H9 (cell line): ENCODE data around the gene PRRG3. TPM values are rescaled to one million over a fixed set of nuclear protein-coding genes. Genes with fewer than 3 reads are reported as not detected.

Experiments
- DNase-seq: peaks from one replicate; pipeline ENCODE4 v3.0.0-alpha.2; 2017
- H2AFZ ChIP-seq: one replicate; pipeline ENCODE4 v1.6.1; 2013; ENCODE audit warnings: mild to moderate bottlenecking, low read length, control low read depth, moderate library complexity
- H2AK5ac ChIP-seq: 2 replicates; pipeline ENCODE4 v1.6.1; 2013; ENCODE audit warnings: low read length, control low read depth, mixed read lengths; ENCODE audit not compliant: insufficient read length
- H2BK120ac ChIP-seq: one replicate; pipeline ENCODE4 v1.6.1; 2013; ENCODE audit warnings: low read depth, mild to moderate bottlenecking, low read length, control low read depth, inconsistent platforms; ENCODE audit not compliant: poor library complexity, severe bottlenecking
- H2BK12ac ChIP-seq: 2 replicates; pipeline ENCODE4 v1.6.1; 2013; ENCODE audit warnings: low read length, control low read depth, mixed read lengths, low read depth; ENCODE audit not compliant: insufficient read length
- H2BK15ac ChIP-seq: 2 replicates; pipeline ENCODE4 v1.6.1; 2013; ENCODE audit warnings: low read depth, low read length, control low read depth
- H2BK20ac ChIP-seq: one replicate; pipeline ENCODE4 v1.6.1; 2013; ENCODE audit warnings: low read depth, mild to moderate bottlenecking, low read length, control low read depth, inconsistent platforms; ENCODE audit not compliant: poor library complexity, severe bottlenecking
- H2BK5ac ChIP-seq: 2 replicates; pipeline ENCODE4 v1.6.1; 2013; ENCODE audit warnings: low read length, control low read depth, mixed read lengths; ENCODE audit not compliant: insufficient read length
- H3K14ac ChIP-seq: 2 replicates; pipeline ENCODE4 v1.6.1; 2013; ENCODE audit warnings: low read length, control low read depth; ENCODE audit not compliant: insufficient read depth
- H3K18ac ChIP-seq: 2 replicates; pipeline ENCODE4 v1.6.1; 2013; ENCODE audit warnings: low read depth, mild to moderate bottlenecking, mixed read lengths, low read length, control low read depth; ENCODE audit not compliant: insufficient read length
- H3K23ac ChIP-seq: 2 replicates; pipeline ENCODE4 v1.6.1; 2013; ENCODE audit warnings: low read length, control low read depth, mixed read lengths, low read depth; ENCODE audit not compliant: insufficient read length
- H3K23me2 ChIP-seq: 2 replicates; pipeline ENCODE4 v1.6.1; 2013; ENCODE audit warnings: low read depth, mild to moderate bottlenecking, mixed read lengths, low read length, control low read depth; ENCODE audit not compliant: insufficient read length, poor library complexity, severe bottlenecking
- H3K27ac ChIP-seq: 2 replicates; pipeline ENCODE4 v1.5.1; 2013; ENCODE audit warnings: low read length, control low read depth, mixed read lengths, low read depth; ENCODE audit not compliant: insufficient read length
- H3K27me3 ChIP-seq: 2 replicates; pipeline ENCODE4 v1.6.1; 2013; ENCODE audit warnings: low read length, control low read depth, inconsistent platforms; ENCODE audit not compliant: insufficient read depth
- H3K4ac ChIP-seq: 2 replicates; pipeline ENCODE4 v1.6.1; 2013; ENCODE audit warnings: low read depth, mild to moderate bottlenecking, control low read depth, inconsistent platforms, low read length, moderate library complexity
- H3K4me1 ChIP-seq: 2 replicates; pipeline ENCODE4 v1.6.1; 2013; ENCODE audit warnings: low read length, control low read depth, inconsistent platforms; ENCODE audit not compliant: insufficient read depth
- H3K4me2 ChIP-seq: 2 replicates; pipeline ENCODE4 v1.6.1; 2013; ENCODE audit warnings: low read length, control low read depth, mixed read lengths; ENCODE audit not compliant: insufficient read length, insufficient read depth
- H3K56ac ChIP-seq: 2 replicates; pipeline ENCODE4 v1.6.1; 2013; ENCODE audit warnings: low read depth, mild to moderate bottlenecking, mixed read lengths, low read length, control low read depth; ENCODE audit not compliant: insufficient read length
- H3K79me1 ChIP-seq: 2 replicates; pipeline ENCODE4 v1.6.1; 2013; ENCODE audit warnings: low read depth, mild to moderate bottlenecking, moderate library complexity, low read length, control low read depth, inconsistent platforms; ENCODE audit not compliant: insufficient read depth, poor library complexity, severe bottlenecking
- H3K79me2 ChIP-seq: 2 replicates; pipeline ENCODE4 v1.6.1; 2013; ENCODE audit warnings: low read length, control low read depth, inconsistent platforms; ENCODE audit not compliant: insufficient read depth
- H3K9ac ChIP-seq: 2 replicates; pipeline ENCODE4 v1.6.1; 2013; ENCODE audit warnings: low read length, control low read depth, mixed read lengths; ENCODE audit not compliant: insufficient read length; ENCODE audit errors: extremely low read depth
- H3K9me3 ChIP-seq: one replicate; pipeline ENCODE4 v1.6.1; 2013; ENCODE audit warnings: low read depth, low read length, inconsistent platforms; ENCODE audit not compliant: control insufficient read depth
- H3T11ph ChIP-seq: one replicate; pipeline ENCODE4 v1.6.1; 2013; ENCODE audit warnings: mild to moderate bottlenecking, low read length, control low read depth, inconsistent platforms
- H4K20me1 ChIP-seq: one replicate; pipeline ENCODE4 v1.6.1; 2013; ENCODE audit not compliant: control insufficient read depth, insufficient read length, insufficient read depth
- H4K5ac ChIP-seq: 2 replicates; pipeline ENCODE4 v1.6.1; 2013; ENCODE audit warnings: low read depth, mild to moderate bottlenecking, mixed read lengths, low read length, control low read depth; ENCODE audit not compliant: insufficient read length
- H4K8ac ChIP-seq: replicated peaks from 2 replicates; pipeline ENCODE4 v1.6.1; 2013; ENCODE audit warnings: low read length, control low read depth, mixed read lengths, low read depth; ENCODE audit not compliant: insufficient read length
- H4K91ac ChIP-seq: 2 replicates; pipeline ENCODE4 v1.6.1; 2013; ENCODE audit warnings: low read depth, mild to moderate bottlenecking, moderate library complexity, mixed read lengths, low read length, control low read depth; ENCODE audit not compliant: insufficient read length
- H3K27ac Mint-ChIP-seq, 3 experiments: 2 replicates in 2 of 3; 3 replicates in 1 of 3; pipeline ENCODE4 v1.8.0; 2020 to 2021; ENCODE audit warnings: mixed read lengths in 3 of 3, mild to moderate bottlenecking in 1 of 3, moderate library complexity in 1 of 3
- H3K27me3 Mint-ChIP-seq: 2 replicates; pipeline ENCODE4 v1.8.0; 2021; ENCODE audit warnings: low read depth, mild to moderate bottlenecking, moderate library complexity, mixed read lengths
- H3K36me3 Mint-ChIP-seq, 3 experiments: 2 replicates in 2 of 3; 3 replicates in 1 of 3; pipeline ENCODE4 v1.8.0; 2020 to 2021; ENCODE audit warnings: low read depth in 3 of 3, mixed read lengths in 3 of 3; ENCODE audit not compliant: insufficient read depth in 1 of 3
- H3K4me1 Mint-ChIP-seq, 2 experiments: 2 replicates each; pipeline ENCODE4 v1.8.0; 2020; ENCODE audit warnings: mixed read lengths in 2 of 2
- H3K4me3 Mint-ChIP-seq, 2 experiments: 2 replicates in 1 of 2; 3 replicates in 1 of 2; pipeline ENCODE4 v1.8.0; 2020 to 2021; ENCODE audit warnings: mild to moderate bottlenecking in 2 of 2, mixed read lengths in 2 of 2, moderate library complexity in 1 of 2
- H3K9me3 Mint-ChIP-seq, 2 experiments: 2 replicates in 1 of 2; 3 replicates in 1 of 2; pipeline ENCODE4 v1.8.0; 2020; ENCODE audit warnings: mild to moderate bottlenecking in 2 of 2, mixed read lengths in 2 of 2, moderate library complexity in 1 of 2
- CTCF ChIP-seq: fragments of 200-600 bp; sonication (generic); conservative IDR thresholded peaks from 3 replicates; pipeline ENCODE4 v1.8.0; 2021; ENCODE audit warnings: antibody characterized with exemption, mild to moderate bottlenecking
- WGBS: extraction: QIAGEN DNeasy Blood & Tissue Kit; methylation state at CpG from one replicate; pipeline ENCODE4 v1.1.7; 2013; ENCODE audit warnings: missing lambda C conversion rate, low lambda C conversion rate, mixed read lengths; ENCODE audit not compliant: insufficient read length; ENCODE audit errors: extremely low coverage; 5-methylcytosine and 5-hydroxymethylcytosine counted together
- total RNA-seq: library from RNA; stranded (reverse); gene quantifications from 2 replicates; pipeline ENCODE4 v1.2.1, GENCODE V29; 2021

The PRRG3 gene
- total RNA-seq, 1 experiment from 2014 or later = 4.9 TPM

DNA sequence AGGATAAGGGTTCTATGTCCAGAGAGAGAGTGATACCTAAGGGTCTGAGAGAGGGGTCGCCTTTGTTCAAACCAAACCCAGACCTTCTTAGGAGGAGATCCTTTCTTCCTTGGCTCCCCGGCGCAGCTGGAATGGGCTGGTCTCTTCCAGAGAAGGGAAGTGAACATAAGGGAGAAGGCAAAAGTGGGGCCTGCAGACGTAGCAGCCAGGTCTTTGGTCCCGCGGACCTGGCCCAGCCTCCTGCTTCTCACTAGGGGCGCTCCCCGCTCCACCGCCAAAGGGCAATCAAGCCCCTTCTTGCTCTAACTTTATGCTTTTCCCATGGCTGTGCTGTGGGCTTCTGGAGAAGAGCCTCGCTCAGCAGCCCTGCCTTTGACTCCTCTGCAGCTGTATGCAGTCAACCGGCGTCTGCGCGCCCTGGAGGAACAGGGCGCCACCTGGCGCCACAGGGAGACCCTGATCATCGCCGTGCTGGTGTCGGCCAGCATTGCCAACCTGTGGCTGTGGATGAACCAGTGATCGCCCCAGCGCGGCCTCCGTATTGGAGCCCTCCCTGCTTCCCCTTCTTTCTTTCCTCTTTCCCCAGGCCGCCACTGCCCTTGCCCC, 27.1 kb downstream of the PRRG3 start:
- no peak overlapping the region for H3K4me3 Mint-ChIP-seq
- Histone ChIP-seq H4K20me1 (no peaks in the 10 kb centered on the region), H3K79me1 (no peaks in the 10 kb centered on the region), H3T11ph (no peak overlapping the region), H3K27me3 (no peaks in the 10 kb centered on the region), H2AFZ (no peak overlapping the region), H3K27ac (no peak overlapping the region), H3K23me2 (no peaks in the 10 kb centered on the region), H2BK5ac (no peak overlapping the region), H2AK5ac (no peak overlapping the region), H3K9me3 (peaks cover 52% of the 10 kb centered on the region), H3K9ac (no peak overlapping the region), H3K18ac (no peak overlapping the region), H4K91ac (no peak overlapping the region), H3K4me1 (no peaks in the 10 kb centered on the region), H3K4ac (no peak overlapping the region), H3K14ac (no peak overlapping the region), H2BK15ac (no peak overlapping the region), H2BK120ac (no peak overlapping the region), H4K5ac (no peak overlapping the region), H3K4me2 (no peak overlapping the region), H3K23ac (no peak overlapping the region), H2BK12ac (no peak overlapping the region), H2BK20ac (no peak overlapping the region), H4K8ac (no peak overlapping the region), H3K56ac (no peak overlapping the region), H3K79me2 (no peaks in the 10 kb centered on the region)
- peaks cover 8% of the 10 kb centered on the region for H3K27me3 Mint-ChIP-seq
- H3K36me3 Mint-ChIP-seq = no peaks in the 10 kb centered on the region; a peak in 1 of 7 replicates
- peaks cover 68% of the 10 kb centered on the region in 2 experiments for H3K9me3 Mint-ChIP-seq
- TF ChIP-seq CTCF = peak; percentile 67
- no CpG with 5 or more reads among the region's 24 CpGs for WGBS
- peaks cover 5 to 11% of the 10 kb centered on the region in 2 experiments; a peak in 3 of 4 replicates for H3K4me1 Mint-ChIP-seq
- peak; percentile 82 for DNase-seq
- no peak overlapping the region; a peak in 1 of 7 replicates for H3K27ac Mint-ChIP-seq
